Measurements from ENCODE around the gene IFI27.

Gene IFI27

GRCh38 chr14:94119071-94119470, 8.5 kb downstream of the IFI27 start:
- Mint-ChIP-seq H3K27me3 (ENCODE audit: low read depth) (peaks cover 10% of the 10 kb centered on the region), H3K36me3 (ENCODE audit: low read depth) (peaks cover 5% of the 10 kb centered on the region), H3K27ac (no peak overlapping the region), H3K9me3 (peaks cover 14% of the 10 kb centered on the region), H3K4me3 (no peak overlapping the region), H3K4me1 (peaks cover 32% of the 10 kb centered on the region)
- no peak for TF ChIP-seq CTCF (IDR thresholded peaks at IDR 0.05; ENCODE audit: unreplicated experiment in 3 of 3)

- H3K36me3 Mint-ChIP-seq (ENCODE audit: low read depth): peaks cover 5% of the 10 kb centered on the region
- H3K4me1 Mint-ChIP-seq: peaks cover 16% of the 10 kb centered on the region
- peaks cover 10% of the 10 kb centered on the region for H3K27me3 Mint-ChIP-seq (ENCODE audit: low read depth)
Measured at GRCh38 chr14:94120667-94121340, 10.3 kb downstream of the IFI27 start.

GRCh38 chr14:94121485-94121884, 10.9 kb downstream of the IFI27 start:
- Mint-ChIP-seq H3K9me3 (peaks cover 14% of the 10 kb centered on the region), H3K27ac (peak overlapping the region; percentile 43 to 77 (median 70)), H3K27me3 (ENCODE audit: low read depth) (peaks cover 3% of the 10 kb centered on the region), H3K4me3 (no peak overlapping the region), H3K4me1 (peaks cover 16% of the 10 kb centered on the region), H3K36me3 (ENCODE audit: low read depth) (peaks cover 5% of the 10 kb centered on the region)
- TF ChIP-seq CTCF (IDR thresholded peaks at IDR 0.05; ENCODE audit: unreplicated experiment in 3 of 3): no peak

More at GRCh38 chr14:94120667-94121340, 10.3 kb downstream of the IFI27 start:
- peak overlapping the region; percentile 43 to 77 (median 70) for H3K27ac Mint-ChIP-seq
- H3K9me3 Mint-ChIP-seq: peaks cover 14% of the 10 kb centered on the region
- H3K4me3 Mint-ChIP-seq: no peak overlapping the region
- TF ChIP-seq CTCF (IDR thresholded peaks at IDR 0.05; ENCODE audit: unreplicated experiment in 3 of 3): no peak

- peaks cover 16% of the 10 kb centered on the region for H3K4me1 Mint-ChIP-seq
- peak overlapping the region in 1 of 3 experiments; percentile 49 for H3K27ac Mint-ChIP-seq
- no peak overlapping the region for H3K4me3 Mint-ChIP-seq
Measured at GRCh38 chr14:94122438-94122837, 11.9 kb downstream of the IFI27 start.

GRCh38 chr14:94123296-94123695, 12.8 kb downstream of the IFI27 start:
- no peak overlapping the region for H3K27ac Mint-ChIP-seq
- peaks cover 14% of the 10 kb centered on the region for H3K9me3 Mint-ChIP-seq
- no peak for TF ChIP-seq CTCF (IDR thresholded peaks at IDR 0.05; ENCODE audit: unreplicated experiment in 3 of 3)
- H3K27me3 Mint-ChIP-seq (ENCODE audit: low read depth): peaks cover 3% of the 10 kb centered on the region
- peaks cover 16% of the 10 kb centered on the region for H3K4me1 Mint-ChIP-seq
- H3K36me3 Mint-ChIP-seq (ENCODE audit: low read depth): peaks cover 5% of the 10 kb centered on the region
- no peak overlapping the region for H3K4me3 Mint-ChIP-seq

More at GRCh38 chr14:94122438-94122837, 11.9 kb downstream of the IFI27 start:
- H3K27me3 Mint-ChIP-seq (ENCODE audit: low read depth): peaks cover 3% of the 10 kb centered on the region
- peaks cover 14% of the 10 kb centered on the region for H3K9me3 Mint-ChIP-seq
- no peak for TF ChIP-seq CTCF (IDR thresholded peaks at IDR 0.05; ENCODE audit: unreplicated experiment in 3 of 3)
- peaks cover 5% of the 10 kb centered on the region for H3K36me3 Mint-ChIP-seq (ENCODE audit: low read depth)

GRCh38 chr14:94123868-94124267, 13.3 kb downstream of the IFI27 start:
- H3K4me1 Mint-ChIP-seq: peaks cover 16% of the 10 kb centered on the region

More at GRCh38 chr14:94123868-94124267, 13.3 kb downstream of the IFI27 start:
- TF ChIP-seq CTCF (IDR thresholded peaks at IDR 0.05; ENCODE audit: unreplicated experiment in 3 of 3): no peak
- Mint-ChIP-seq H3K4me3 (no peak overlapping the region), H3K27me3 (ENCODE audit: low read depth) (no peaks in the 10 kb centered on the region), H3K9me3 (peaks cover 14% of the 10 kb centered on the region), H3K27ac (no peak overlapping the region), H3K36me3 (ENCODE audit: low read depth) (peaks cover 5% of the 10 kb centered on the region)
